Mammary epithelial cell (primary cell): ENCODE data around the gene OR2S2.

Experiments
- CTCF ChIP-seq, 2 donors: IDR thresholded peaks in 1 of 2; conservative IDR thresholded peaks in 1 of 2; 2 replicates each; pipeline ENCODE4 v1.5.1; 2011 to 2012; ENCODE audit warnings: inconsistent platforms in 2 of 2, low read length in 2 of 2, mild to moderate bottlenecking in 2 of 2, control low read depth in 1 of 2, low read depth in 1 of 2; ENCODE audit not compliant: insufficient read depth in 1 of 2; ENCODE audit errors: extremely low read depth in 1 of 2
- EZH2 ChIP-seq: IDR thresholded peaks from 2 replicates; pipeline ENCODE4 v1.6.1; 2012; ENCODE audit warnings: low read length, inconsistent platforms, borderline replicate concordance

- TF ChIP-seq CTCF (conservative IDR thresholded peaks at IDR 0.05 in 1 of 2, IDR thresholded peaks at IDR 0.05 in 1 of 2; ENCODE audit: extremely low read depth in 1 of 2, insufficient read depth in 1 of 2, low read depth in 1 of 2, low read length in 2 of 2) (no peak), EZH2 (no peak)
Measured at GRCh38 chr9:35976726-35977125, 18.8 kb upstream of the OR2S2 start.
